SK-N-SH treated with all-trans-retinoic acid at 6 μM for 48 hours (cell line): ENCODE results near the gene PRH2.

Source experiments
- CREB5 ChIP-seq: fragments of 250-450 bp; sonication (Bioruptor Pico); IDR thresholded peaks from 2 replicates; pipeline ENCODE4 v1.5.1; 2020; ENCODE audit warnings: low read depth, mild to moderate bottlenecking, moderate library complexity
- ZFP3 ChIP-seq: fragments of 250-450 bp; sonication (Bioruptor Pico); IDR thresholded peaks from 2 replicates; pipeline ENCODE4 v1.5.0; 2020; ENCODE audit warnings: mild to moderate bottlenecking, moderate library complexity

- TF ChIP-seq ZFP3 (CRISPR knock-in tag) (no peak), CREB5 (CRISPR knock-in tag) (no peak)
Observed at GRCh38 chr12:10919809-10920208, 9.2 kb upstream of the PRH2 start.
